Mesodermal cell (in vitro differentiated cells): ENCODE data around the gene PRSS22.

ENCODE experiments used
- H3K27ac ChIP-seq: 2 replicates; pipeline ENCODE4 v1.7.0; 2013; ENCODE audit warnings: mild to moderate bottlenecking, low read depth, low read length, moderate library complexity; ENCODE audit not compliant: severe bottlenecking
- H3K36me3 ChIP-seq: 2 replicates; pipeline ENCODE4 v1.7.1; 2013; ENCODE audit warnings: mild to moderate bottlenecking, low read length, moderate library complexity; ENCODE audit not compliant: control insufficient read depth, insufficient read depth
- H3K4me1 ChIP-seq: one replicate; pipeline ENCODE4 v1.7.1; 2013; ENCODE audit warnings: mild to moderate bottlenecking, low read length; ENCODE audit not compliant: insufficient read depth, control insufficient read depth, poor library complexity, severe bottlenecking
- H3K4me3 ChIP-seq: 2 replicates; pipeline ENCODE4 v1.7.0; 2013; ENCODE audit warnings: low read length, control low read depth, mild to moderate bottlenecking; ENCODE audit not compliant: insufficient read depth, poor library complexity, severe bottlenecking; ENCODE audit errors: extremely low read depth
- H3K9me3 ChIP-seq: 2 replicates; pipeline ENCODE4 v1.7.1; 2013; ENCODE audit warnings: mild to moderate bottlenecking, low read length, moderate library complexity; ENCODE audit not compliant: control insufficient read depth
- WGBS, 2 experiments: methylation state at CpG; one replicate each; pipeline ENCODE4 v1.1.5; 2013; ENCODE audit warnings: missing lambda C conversion rate in 2 of 2; ENCODE audit not compliant: insufficient coverage in 2 of 2; 5-methylcytosine and 5-hydroxymethylcytosine counted together

PRSS22 gene

GRCh38 chr16:2898831-2899563 lies 41.0 kb upstream of the PRSS22 start:
- Histone ChIP-seq H3K4me3 (no peak overlapping the region), H3K4me1 (peaks cover 13% of the 10 kb centered on the region), H3K36me3 (no peaks in the 10 kb centered on the region), H3K27ac (no peak overlapping the region), H3K9me3 (no peaks in the 10 kb centered on the region)
- 86 to 93% methylated on average over 6 to 7 of the region's 10 CpGs for WGBS, 2 experiments

DNA sequence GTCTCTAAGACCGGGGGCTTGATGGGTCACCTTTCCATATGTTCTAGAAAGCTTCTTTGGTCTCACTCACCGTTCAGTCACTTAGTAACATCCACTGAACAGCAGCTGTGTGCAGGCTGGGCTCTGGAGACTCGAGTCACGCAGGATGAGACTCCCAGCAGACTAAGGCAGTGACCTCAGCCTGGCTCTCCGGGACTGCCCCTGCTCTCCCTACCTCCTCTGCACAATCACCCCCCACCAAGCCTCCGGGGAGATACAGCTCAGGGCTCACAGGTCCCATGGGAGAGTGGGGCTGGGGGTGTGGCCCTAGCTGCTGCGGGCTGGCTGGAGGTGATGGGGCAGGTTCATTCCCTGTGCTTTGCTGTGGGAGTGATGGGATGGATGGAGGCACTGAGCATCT lies 39.1 kb upstream of the PRSS22 start:
- WGBS, 2 experiments = 97 to 98% methylated on average over 4 to 5 of the region's 7 CpGs
- Histone ChIP-seq H3K36me3 (no peaks in the 10 kb centered on the region), H3K4me3 (no peak overlapping the region), H3K9me3 (no peaks in the 10 kb centered on the region), H3K4me1 (peaks cover 10% of the 10 kb centered on the region), H3K27ac (no peak overlapping the region)

GRCh38 chr16:2896480-2897010 lies 38.6 kb upstream of the PRSS22 start:
- no peaks in the 10 kb centered on the region for H3K36me3 ChIP-seq
- H3K9me3 ChIP-seq = no peaks in the 10 kb centered on the region
- H3K27ac ChIP-seq = no peak overlapping the region
- 93 to 94% methylated on average over 17 of the region's 19 CpGs for WGBS, 2 experiments
- no peak overlapping the region for H3K4me3 ChIP-seq
- peaks cover 10% of the 10 kb centered on the region for H3K4me1 ChIP-seq

DNA sequence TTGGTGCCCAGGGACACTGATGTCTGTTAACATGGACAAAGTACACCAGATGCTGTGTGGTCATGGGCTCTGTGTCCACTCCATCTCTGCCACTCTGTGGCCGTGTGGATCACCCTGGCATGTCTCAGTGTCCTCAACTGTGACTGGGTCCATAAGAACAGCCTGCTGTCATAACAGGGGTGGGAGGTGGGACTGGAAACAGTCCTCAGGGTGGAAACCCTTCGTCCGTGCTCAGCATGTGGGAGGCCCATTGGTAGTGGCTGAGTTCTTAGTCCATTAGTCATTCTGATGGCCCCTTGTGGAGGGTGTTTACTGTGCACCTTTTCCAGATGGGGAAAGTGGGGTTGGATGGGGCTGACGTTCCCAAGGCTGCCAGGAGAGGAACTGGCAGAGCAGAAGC lies 37.8 kb upstream of the PRSS22 start:
- Histone ChIP-seq H3K27ac (no peak overlapping the region), H3K36me3 (no peaks in the 10 kb centered on the region), H3K4me1 (peaks cover 10% of the 10 kb centered on the region), H3K9me3 (no peaks in the 10 kb centered on the region), H3K4me3 (no peak overlapping the region)
- 0% methylated on average over 1 of the region's 4 CpGs for WGBS, 2 experiments

DNA sequence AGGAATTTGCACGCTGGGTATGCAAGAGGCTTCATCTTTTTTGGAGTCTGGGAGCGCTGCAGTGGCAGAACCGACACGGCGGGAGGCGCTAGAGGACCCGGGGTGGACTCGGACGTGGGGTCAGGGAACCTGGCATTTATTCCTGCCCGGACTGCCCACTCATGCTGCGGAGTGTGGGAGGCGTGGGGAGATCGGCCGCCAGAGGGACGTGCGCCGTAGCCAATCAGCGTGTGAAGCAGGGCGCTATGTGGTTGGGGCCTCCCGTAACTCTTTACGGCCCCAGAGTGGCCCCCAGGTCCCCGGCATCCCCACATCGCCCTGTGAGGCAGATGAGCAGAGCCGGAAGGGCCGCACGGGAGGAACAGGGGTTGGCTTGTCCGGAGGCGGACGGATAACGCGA lies 36.3 kb upstream of the PRSS22 start:
- no peaks in the 10 kb centered on the region for H3K36me3 ChIP-seq
- peaks cover 10% of the 10 kb centered on the region for H3K4me1 ChIP-seq
- H3K9me3 ChIP-seq = no peaks in the 10 kb centered on the region
- no peak overlapping the region for H3K4me3 ChIP-seq
- 92 to 93% methylated on average over 27 to 31 of the region's 31 CpGs for WGBS, 2 experiments
- H3K27ac ChIP-seq = no peak overlapping the region

DNA sequence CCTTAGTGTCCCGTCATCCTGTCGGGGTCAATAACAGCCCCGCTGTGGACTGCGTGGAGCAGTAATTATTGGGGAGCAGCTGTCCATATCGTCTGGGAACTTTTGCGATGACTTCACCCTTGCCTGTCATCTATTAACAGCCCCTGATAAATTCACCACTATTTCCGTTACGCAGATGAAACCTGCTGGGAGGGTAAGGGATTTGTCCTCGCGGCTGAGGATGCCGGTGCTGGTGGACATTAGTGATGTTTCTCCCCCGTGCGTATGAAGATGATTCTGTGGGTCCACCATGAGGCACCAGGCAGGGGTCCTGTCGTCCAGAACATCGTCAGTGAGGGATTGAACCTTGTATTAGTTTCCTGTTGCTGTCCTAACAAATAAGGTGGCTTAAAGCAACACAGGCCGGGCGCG lies 26.1 kb upstream of the PRSS22 start:
- H3K27ac ChIP-seq = no peak overlapping the region
- no peaks in the 10 kb centered on the region for H3K36me3 ChIP-seq
- peak overlapping the region; percentile 79 for H3K4me3 ChIP-seq
- WGBS, 2 experiments = 85 to 87% methylated on average over 16 to 17 of the region's 18 CpGs
- H3K9me3 ChIP-seq = peaks cover 8% of the 10 kb centered on the region
- no peaks in the 10 kb centered on the region for H3K4me1 ChIP-seq

DNA sequence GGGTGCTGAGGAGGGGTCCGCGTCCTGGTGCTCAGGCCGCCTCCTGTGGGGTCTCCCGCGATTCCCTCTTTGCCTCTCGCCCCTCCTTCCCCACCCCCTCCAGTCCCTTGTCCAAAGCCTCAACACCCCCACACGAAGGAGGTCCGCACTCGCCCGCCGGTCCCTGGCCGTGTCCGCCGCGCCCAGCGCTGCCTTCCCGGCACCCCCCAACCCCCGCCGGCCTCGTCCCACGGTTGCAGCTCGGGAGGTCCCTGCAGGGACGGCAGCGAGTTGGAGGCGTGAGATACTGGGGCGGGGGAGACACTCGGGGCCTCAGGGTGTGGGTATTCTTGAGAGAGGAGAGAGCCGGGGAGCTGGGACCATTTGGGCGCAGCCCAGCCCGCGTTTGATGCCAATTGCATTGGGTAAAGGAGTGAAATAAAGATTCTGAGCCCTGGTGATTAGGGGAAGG lies 25.5 kb upstream of the PRSS22 start:
- Histone ChIP-seq H3K4me1 (no peaks in the 10 kb centered on the region), H3K9me3 (peaks cover 8% of the 10 kb centered on the region), H3K36me3 (no peaks in the 10 kb centered on the region), H3K4me3 (peak overlapping the region; percentile 79), H3K27ac (peak overlapping the region; percentile 5)
- 0 to 10% methylated on average over 7 to 13 of the region's 31 CpGs for WGBS, 2 experiments

- H3K4me3 ChIP-seq = peak within 1 kb of the TSS; percentile 79
- peak within 1 kb of the TSS; percentile 81 for H3K27ac ChIP-seq
- peaks cover 8% of the 10 kb centered on the region for H3K9me3 ChIP-seq
- H3K4me1 ChIP-seq = no peaks in the 10 kb centered on the region
- H3K36me3 ChIP-seq = no peaks in the 10 kb centered on the region
- 0 to 1% methylated on average over 51 to 68 of the region's 73 CpGs for WGBS, 2 experiments
These were observed 24.9 kb upstream of the PRSS22 start, which contains the start of gene FLYWCH2 for GRCh38 chr16:2882650-2883457. Gene FLYWCH2, plus strand, starts transcription at chr16:2883215. Its CDS starts 13,235 bp downstream, at chr16:2896450.

GRCh38 chr16:2881783-2882649 lies 24.0 kb upstream of the PRSS22 start:
- H3K4me3 ChIP-seq = peak overlapping the region; percentile 79
- peak overlapping the region; percentile 3 for H3K27ac ChIP-seq
- peaks cover 8% of the 10 kb centered on the region for H3K9me3 ChIP-seq
- H3K36me3 ChIP-seq = no peaks in the 10 kb centered on the region
- no peaks in the 10 kb centered on the region for H3K4me1 ChIP-seq
- 23% methylated on average over 41 to 50 of the region's 52 CpGs for WGBS, 2 experiments

DNA sequence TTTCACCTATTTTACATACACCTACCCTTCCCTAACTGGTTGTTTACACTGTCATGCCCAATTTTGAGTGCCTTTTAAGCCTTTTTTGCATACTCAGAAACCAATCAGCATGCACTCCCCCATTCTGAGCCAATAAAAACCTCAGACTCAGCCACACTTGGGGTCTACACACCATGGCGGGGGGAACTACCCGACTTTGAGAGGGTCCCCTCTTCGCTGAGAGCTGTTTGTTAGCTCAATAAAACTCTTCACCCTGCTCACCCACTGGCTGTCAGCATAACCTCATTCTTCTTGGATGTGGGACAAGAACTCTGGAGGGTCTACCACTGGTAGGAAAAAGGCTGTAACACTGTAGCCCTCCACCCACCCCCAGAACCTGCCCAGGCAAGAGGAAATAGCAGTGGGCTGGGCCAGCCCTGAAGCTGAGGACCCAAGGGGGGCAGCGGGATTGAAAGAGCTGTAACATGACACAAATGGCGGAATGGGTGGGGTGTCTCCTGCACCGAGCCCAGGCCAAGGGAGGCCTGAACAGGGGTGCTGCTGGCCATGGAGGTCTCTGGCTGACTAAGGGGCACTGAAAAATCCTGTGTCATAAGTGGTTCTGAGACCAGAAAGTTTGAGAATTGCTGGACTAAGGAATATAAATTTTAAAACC lies 22.0 kb upstream of the PRSS22 start:
- WGBS, 2 experiments = 79 to 92% methylated on average over 2 to 6 of the region's 6 CpGs
- no peaks in the 10 kb centered on the region for H3K4me1 ChIP-seq
- no peak overlapping the region for H3K27ac ChIP-seq
- no peak overlapping the region for H3K4me3 ChIP-seq
- no peaks in the 10 kb centered on the region for H3K36me3 ChIP-seq
- peaks cover 8% of the 10 kb centered on the region for H3K9me3 ChIP-seq
